ENCODE measurements around the gene BBS4.
"Not testable (repeated sequence)": the region's sequence is repeated elsewhere in the genome, so short reads cannot be mapped to it uniquely, and the experiment has no call there.

Gene BBS4

GRCh38 chr15:72685925-72686794, at the start of gene BBS4, which contains the start of gene HIGD2B:
BBS4 (plus strand) TSS chr15:72686207; CDS start chr15:72686228, 21 bp downstream.
HIGD2B (minus strand) TSS chr15:72686182; CDS start chr15:72676374, 9,808 bp downstream.
- peak; percentile 87 for DNase-seq

GRCh38 chr15:72636519-72637282, 49.3 kb upstream of the BBS4 start:
- peak; percentile 68 for DNase-seq

GRCh38 chr15:72639759-72640483, 46.1 kb upstream of the BBS4 start:
- DNase-seq: not testable (repeated sequence)

GRCh38 chr15:72642271-72642670, 43.7 kb upstream of the BBS4 start:
- not testable (repeated sequence) for DNase-seq

- DNase-seq: not testable (repeated sequence)
Measured at GRCh38 chr15:72648631-72649253, 37.3 kb upstream of the BBS4 start.

GRCh38 chr15:72654397-72654796, 31.6 kb upstream of the BBS4 start, which contains the start of gene GOLGA6B:
GOLGA6B (plus strand) TSS chr15:72654697; CDS start chr15:72654738, 41 bp downstream.
- not testable (repeated sequence) for DNase-seq

- DNase-seq: not testable (repeated sequence)
Measured at GRCh38 chr15:72656014-72656413, 30.0 kb upstream of the BBS4 start.

- DNase-seq: not testable (repeated sequence)
Measured at GRCh38 chr15:72661081-72661480, 24.9 kb upstream of the BBS4 start.

- DNase-seq: not testable (repeated sequence)
Measured at GRCh38 chr15:72663931-72664330, 22.1 kb upstream of the BBS4 start.

- not testable (repeated sequence) for DNase-seq
Measured at GRCh38 chr15:72665706-72666105, 20.3 kb upstream of the BBS4 start.

GRCh38 chr15:72669803-72670202, 16.2 kb upstream of the BBS4 start:
- DNase-seq: not testable (repeated sequence)

- peak; percentile 76 for DNase-seq
Measured at GRCh38 chr15:72670656-72671352, 15.2 kb upstream of the BBS4 start.

- DNase-seq: no peak
Measured at GRCh38 chr15:72671525-72671924, 14.5 kb upstream of the BBS4 start.

- DNase-seq: no peak
Measured at GRCh38 chr15:72676838-72677237, 9.2 kb upstream of the BBS4 start.

GRCh38 chr15:72680931-72681330, 5.1 kb upstream of the BBS4 start:
- DNase-seq: no peak

- no peak for DNase-seq
Measured at GRCh38 chr15:72682772-72683171, 3.2 kb upstream of the BBS4 start.

- peak; percentile 0 for DNase-seq
Measured at GRCh38 chr15:72685301-72685924, 594 bp upstream of the BBS4 start.

GRCh38 chr15:72688697-72689096, 2.7 kb downstream of the BBS4 start:
- DNase-seq: no peak

GRCh38 chr15:72690938-72691337, 4.9 kb downstream of the BBS4 start:
- DNase-seq: no peak

- no peak for DNase-seq
Measured at GRCh38 chr15:72698938-72699337, 12.9 kb downstream of the BBS4 start.

GRCh38 chr15:72700076-72700475, 14.1 kb downstream of the BBS4 start:
- no peak for DNase-seq

Measured in CD4-positive, alpha-beta T cell treated with Interleukin-21 for 1 hour (primary cell).